Astrocyte (in vitro differentiated cells and primary cell): Measurements from ENCODE around the gene ITGA1.

Source experiments
- EZH2 ChIP-seq: IDR thresholded peaks from 2 replicates; pipeline ENCODE4 v1.6.1; 2012; ENCODE audit warnings: mild to moderate bottlenecking, low read length, inconsistent platforms; ENCODE audit not compliant: insufficient read depth
- TF ChIP-seq, protein P1 (sequence below): IDR thresholded peaks from 2 replicates; pipeline ENCODE4 v1.5.1; 2011; ENCODE audit warnings: low read depth, mild to moderate bottlenecking, inconsistent platforms, low read length, moderate library complexity; ENCODE audit not compliant: insufficient read depth

GRCh38 chr5:52945040-52945439 lies 157.3 kb downstream of the ITGA1 start:
- TF ChIP-seq, protein P1, sequence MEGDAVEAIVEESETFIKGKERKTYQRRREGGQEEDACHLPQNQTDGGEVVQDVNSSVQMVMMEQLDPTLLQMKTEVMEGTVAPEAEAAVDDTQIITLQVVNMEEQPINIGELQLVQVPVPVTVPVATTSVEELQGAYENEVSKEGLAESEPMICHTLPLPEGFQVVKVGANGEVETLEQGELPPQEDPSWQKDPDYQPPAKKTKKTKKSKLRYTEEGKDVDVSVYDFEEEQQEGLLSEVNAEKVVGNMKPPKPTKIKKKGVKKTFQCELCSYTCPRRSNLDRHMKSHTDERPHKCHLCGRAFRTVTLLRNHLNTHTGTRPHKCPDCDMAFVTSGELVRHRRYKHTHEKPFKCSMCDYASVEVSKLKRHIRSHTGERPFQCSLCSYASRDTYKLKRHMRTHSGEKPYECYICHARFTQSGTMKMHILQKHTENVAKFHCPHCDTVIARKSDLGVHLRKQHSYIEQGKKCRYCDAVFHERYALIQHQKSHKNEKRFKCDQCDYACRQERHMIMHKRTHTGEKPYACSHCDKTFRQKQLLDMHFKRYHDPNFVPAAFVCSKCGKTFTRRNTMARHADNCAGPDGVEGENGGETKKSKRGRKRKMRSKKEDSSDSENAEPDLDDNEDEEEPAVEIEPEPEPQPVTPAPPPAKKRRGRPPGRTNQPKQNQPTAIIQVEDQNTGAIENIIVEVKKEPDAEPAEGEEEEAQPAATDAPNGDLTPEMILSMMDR = no peak
- TF ChIP-seq EZH2 = no peak
